SK-N-DZ (cell line): ENCODE results near the gene LMNTD1.
"Not testable (repeated sequence)": the region's sequence is repeated elsewhere in the genome, so short reads cannot be mapped to it uniquely, and the experiment has no call there.

ENCODE experiments used
- DNase-seq: peaks from one replicate; pipeline ENCODE4 v3.0.0-alpha.2; 2015; ENCODE audit warnings: low spot score

LMNTD1 gene

GRCh38 chr12:25491396-25492325, 61.4 kb downstream of the LMNTD1 start:
- DNase-seq = no peak

GRCh38 chr12:25488956-25489870, 63.9 kb downstream of the LMNTD1 start:
- DNase-seq = not testable (repeated sequence)

DNA sequence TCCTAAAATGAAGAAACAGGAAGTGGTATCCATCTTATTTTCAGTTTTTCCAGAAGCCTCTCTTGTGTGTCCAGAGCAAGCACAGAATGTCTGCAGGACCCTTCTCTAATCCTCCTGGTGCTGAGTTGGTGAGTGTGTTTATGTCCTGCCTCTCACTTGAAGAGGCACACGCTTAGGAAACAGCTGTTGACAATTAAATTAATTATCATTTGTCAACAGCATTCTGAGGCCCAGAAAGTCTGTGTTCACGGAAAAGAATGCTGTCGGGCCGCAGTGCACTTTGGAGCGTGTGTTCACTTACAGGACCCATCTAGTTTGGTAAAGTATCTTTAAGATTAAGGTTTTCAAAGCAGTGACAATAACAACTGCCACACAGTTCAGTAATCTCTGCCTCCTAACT, 70.5 kb downstream of the LMNTD1 start:
- peak; percentile 44 for DNase-seq

DNA sequence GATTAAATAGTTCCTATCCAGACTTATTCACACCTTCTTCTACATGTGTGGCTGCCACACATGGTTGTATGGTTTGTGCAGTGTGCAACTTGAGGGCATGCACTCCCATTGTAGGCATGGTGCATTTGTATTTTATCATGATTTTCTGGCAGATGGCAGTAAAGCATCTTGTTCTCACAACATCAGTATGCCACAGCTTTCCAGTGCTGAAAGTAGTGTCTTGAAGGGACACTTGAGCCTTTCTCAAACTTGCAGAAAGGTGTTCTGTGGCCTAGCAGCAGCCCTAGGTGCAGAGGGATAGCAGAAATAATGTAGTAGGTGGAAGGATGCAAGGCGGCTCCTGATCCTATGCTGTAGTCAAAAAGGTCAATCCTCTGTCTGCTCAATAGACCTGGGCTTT, 72.9 kb downstream of the LMNTD1 start:
- no peak for DNase-seq

DNA sequence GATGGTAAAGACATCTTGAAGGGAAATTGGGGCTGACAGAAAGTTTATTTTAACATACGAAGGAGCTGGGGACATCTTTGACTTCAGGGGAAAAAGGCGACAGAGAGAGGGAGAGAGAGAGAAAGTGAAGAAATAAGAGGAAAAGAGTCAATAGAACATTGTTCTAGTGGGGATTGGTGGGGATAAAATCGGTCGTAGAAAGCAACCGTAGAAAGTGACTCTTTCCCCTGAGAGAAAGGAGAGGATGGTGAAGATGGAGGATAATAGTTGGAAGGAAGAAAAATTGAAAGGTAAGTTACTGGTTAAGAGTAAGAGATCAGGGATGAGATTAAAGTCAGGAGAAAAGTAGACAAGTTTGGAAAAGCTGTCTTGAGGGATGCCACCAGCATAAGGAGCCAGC, 75.9 kb downstream of the LMNTD1 start:
- DNase-seq = no peak

DNA sequence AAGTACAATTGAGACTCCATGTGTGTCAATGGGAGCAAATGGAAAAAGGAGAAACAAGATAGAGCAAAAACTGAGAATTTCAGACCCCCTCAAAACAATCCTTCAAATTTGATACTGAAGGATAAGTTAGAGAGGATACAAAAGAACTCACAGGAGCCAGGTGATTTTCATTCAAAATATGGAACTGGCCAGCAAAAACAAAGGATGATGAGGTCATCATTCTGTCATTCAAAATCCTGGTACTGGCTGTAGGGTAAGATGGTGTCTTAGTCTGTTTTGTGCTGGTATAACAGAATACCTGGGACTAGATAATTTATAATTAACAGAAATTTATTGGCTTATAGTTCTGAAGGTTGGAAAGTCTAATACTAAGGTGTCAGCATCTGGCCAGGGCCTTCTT, 80.6 kb downstream of the LMNTD1 start:
- DNase-seq = no peak

DNA sequence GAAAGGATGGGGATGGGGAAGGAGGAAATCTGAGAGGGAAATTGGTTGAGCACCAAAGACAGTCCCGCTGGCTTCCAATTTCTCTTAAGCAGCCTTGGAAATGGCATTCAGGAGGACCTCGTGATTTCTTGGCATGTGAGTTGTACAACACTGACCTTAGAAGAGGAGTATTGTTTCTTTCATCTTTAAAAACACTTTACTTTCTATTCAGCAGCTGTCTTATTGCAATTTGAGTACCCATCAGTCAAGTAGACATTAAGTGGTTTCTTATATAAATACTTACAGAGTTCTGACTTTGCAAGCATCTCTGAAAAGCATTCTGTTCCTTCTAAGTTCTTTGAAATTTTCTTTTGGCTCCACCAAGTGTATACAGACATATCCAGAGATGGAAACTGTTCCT, 83.2 kb downstream of the LMNTD1 start:
- DNase-seq = no peak

DNA sequence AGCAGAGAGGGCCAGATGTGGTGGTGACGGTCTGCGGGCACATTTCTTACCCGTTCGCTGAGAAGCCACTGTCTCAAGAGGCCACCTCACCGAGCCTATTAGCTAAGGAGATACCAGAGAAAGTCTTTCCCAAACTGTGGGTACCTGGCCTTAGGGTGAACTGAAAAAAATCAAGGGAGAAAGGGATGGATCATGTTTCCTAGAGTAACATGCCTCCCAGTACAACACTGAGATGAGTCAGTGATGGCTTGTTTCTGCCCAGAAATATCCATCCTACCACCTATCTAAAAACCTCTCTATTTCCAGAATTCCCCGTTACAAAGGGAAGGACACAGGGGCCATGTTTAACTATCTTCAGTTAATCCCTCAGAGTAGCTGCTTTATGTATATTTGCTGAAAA, 83.7 kb downstream of the LMNTD1 start:
- no peak for DNase-seq

DNA sequence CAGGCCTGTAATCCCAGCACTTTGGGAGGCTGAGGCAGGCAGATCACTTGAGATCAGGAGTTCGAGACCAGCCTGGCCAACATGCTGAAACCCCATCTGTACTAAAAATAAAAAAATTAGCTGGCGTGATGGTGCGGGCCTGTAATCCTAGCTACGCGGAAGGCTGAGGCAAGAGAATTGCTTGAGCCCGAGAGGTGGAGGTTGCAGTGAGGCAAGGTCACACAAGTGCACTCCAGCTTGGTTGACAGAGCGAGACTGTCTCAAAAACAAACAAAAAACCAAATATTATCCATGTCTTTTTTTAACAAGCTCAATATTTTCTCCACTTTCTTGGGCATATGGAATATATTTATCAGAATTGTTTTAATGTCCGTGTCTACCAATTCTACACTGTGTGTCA, 89.6 kb downstream of the LMNTD1 start:
- DNase-seq = no peak

GRCh38 chr12:25463005-25463404, 90.1 kb downstream of the LMNTD1 start:
- DNase-seq = no peak

DNA sequence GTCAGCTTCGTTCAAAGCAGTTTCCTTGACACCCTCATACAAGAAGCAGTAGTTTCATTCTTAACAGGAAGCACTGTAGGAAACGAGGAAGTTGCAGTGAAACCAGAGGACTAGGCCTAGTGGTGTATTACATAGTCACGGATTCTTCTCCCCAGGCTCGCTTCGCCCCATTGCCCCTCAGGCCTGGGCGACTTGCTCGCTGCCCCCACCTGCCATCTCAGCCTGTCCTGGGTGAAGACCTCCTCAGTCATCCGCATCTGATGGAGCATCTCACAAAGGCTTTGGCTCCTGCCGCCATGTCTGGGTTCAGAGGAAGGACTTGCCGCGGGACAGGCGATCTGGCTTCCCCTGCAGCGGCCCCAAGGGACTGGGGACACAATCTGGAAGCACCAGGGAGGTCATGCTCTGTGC, 93.5 kb downstream of the LMNTD1 start:
- no peak for DNase-seq

DNA sequence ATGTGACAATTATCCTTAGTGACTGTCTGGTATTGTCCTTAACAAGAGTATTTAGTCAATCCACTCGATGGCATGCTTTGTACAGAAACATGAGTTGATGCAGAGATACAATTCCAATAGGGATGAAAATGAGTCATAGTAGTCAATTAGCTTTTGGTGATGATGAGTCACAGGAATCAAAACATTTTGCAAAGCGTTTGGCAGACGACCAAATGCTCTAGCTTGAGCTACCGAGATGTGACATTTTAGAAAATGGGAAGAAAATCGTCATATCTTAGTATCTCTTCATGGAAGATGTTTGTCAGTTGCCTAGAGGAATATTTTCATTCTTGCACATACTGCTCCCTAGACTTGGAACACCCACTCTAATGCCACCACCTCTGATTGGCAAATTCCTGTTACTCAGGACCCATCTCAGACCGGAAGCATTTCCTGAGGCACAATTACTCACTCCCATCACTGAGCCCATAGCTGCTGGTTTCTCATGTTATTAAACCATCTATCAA, 95.0 kb downstream of the LMNTD1 start:
- no peak for DNase-seq

GRCh38 chr12:25456474-25456873, 96.6 kb downstream of the LMNTD1 start:
- no peak for DNase-seq

- DNase-seq = no peak
These were observed 97.4 kb downstream of the LMNTD1 start for GRCh38 chr12:25455696-25456095.

DNA sequence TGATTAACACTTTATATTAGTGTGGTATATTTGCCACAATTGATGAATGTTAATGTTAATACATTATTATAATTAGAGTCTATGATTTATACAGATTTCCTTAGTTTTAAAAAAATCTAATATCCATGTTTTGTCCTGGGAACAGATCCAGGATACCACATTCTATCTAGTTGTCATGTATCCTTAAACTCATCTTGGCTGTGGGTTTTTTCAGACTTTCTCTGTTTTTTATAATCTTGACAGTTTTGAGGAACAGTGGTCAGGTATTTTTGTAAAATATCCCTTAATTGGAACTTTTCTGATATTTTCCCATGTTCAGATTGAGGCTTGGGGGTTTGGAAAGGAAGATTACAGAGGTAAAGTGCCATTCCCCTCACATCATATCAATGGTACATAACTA, 104.1 kb downstream of the LMNTD1 start:
- DNase-seq = no peak

- no peak for DNase-seq
These were observed 106.0 kb downstream of the LMNTD1 start for GRCh38 chr12:25447046-25447445.

GRCh38 chr12:25438638-25439037, 114.4 kb downstream of the LMNTD1 start:
- no peak for DNase-seq

DNA sequence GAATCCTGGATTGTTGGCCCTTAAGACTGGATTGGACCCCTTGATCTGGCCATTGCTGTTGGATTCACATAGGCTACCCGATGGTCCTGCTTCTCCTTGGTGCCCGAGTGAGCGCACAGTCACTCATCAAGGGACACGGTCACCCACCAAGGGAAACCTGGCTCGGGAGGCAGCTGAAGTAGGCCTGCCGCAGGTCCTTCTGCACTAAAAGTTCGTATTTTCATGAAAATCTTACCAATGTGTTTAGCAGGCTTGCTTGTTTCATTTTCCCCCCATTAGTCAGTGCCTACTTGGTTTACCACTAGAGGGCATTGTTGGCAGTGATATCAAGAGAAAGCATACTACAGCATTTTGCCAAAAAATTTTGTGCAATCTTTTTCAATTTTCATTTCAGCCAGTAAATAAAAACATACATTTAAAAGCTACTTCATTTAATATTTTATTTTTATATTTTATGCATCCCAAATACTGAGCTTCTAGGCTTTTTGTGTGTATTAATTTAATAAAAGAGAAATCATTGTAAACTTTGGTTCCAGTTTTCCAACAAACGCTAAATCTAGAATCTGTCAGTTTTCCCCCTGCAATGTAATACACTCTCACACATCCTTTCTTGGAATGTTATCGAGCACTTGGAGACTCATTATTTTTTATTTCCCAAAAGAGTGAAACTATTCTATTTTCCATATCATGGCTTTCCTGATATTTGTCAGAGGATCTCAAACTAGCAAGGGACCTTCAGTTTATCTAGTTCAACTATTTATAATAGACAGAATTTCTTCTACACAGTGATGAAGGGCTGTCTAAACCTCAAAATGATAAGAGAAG, 116.7 kb downstream of the LMNTD1 start:
- DNase-seq = peak; percentile 73

DNA sequence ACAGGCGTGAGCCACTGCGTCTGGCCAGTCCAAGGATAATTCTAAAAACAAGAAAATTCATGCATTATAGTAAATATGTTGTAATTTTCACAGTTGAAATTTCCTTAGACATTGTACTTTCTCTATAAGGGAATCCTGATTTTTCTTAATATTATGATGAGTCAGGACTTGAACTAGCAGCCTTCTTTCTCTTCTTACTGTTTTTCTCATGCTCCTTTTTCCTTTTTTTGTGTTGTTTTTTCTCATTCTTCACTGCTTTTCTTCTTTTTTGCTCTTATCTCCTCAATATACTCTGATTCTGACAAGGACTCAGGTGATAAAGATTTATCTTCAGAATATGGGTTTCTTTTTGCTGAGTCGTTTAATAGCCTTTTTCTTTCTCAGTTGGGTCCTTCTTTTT, 117.7 kb downstream of the LMNTD1 start:
- DNase-seq = no peak

DNA sequence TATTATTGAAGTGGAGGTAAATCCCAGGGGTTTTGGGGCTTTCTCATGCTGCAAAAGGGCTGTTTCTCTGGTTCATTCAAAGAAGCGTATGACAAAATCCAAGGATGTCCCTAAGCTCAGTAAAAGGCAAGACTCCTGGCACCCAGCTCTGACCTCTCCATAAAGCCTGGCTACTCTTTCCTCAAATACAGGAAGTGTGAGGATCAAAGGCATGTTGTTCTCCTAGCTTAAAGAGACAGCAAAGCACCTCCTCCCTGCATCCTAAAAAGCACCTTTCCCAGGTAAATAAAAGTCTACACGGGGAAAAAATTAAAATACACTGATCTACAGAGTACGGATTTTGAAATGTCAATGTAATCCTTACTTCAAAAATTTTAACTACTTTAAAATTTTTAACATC, 118.6 kb downstream of the LMNTD1 start:
- no peak for DNase-seq

DNA sequence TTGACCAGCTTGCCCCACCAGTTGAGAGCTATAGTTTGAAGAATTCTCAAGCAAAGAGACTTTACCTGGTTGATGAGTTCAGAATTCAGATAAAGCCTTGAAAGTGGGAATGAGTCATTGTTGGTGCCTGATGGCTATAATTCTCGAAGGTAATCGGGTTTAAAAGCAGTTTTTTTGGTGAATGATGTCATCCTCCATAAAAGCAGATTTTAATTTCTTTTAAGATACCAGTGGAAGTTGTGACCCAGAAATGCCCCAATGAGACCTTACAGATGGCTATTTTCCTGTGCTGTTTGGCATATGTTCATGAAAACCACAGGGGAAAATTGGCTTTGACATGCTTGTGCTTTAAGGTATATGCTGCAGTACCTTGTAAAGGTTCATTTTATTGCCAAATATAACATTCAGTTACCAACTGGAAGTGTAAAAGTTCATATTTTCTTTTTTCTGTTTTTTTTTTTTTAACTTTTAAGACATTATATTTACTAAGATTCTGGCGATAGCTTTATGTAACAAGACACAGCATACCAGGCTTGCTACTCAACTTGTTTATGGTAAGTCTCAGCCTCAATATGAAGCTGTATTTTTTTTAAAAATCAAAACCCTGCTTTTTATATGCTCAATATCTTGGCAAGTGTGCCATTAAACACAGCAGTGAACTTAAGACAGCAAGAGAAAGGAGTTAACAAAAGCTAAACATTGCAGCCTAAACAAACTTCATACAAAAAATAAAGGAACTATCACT, 119.3 kb downstream of the LMNTD1 start:
- no peak for DNase-seq
